ENCODE measurements around the gene TGFB2. TPM values are rescaled to one million over a fixed set of nuclear protein-coding genes. Genes with fewer than 3 reads are reported as not detected.

TGFB2 gene
- polyA plus RNA-seq, 4 donors, result 10.0 to 32.2 (median 18.9) TPM

GRCh38 chr1:218330043-218330623 lies 15.0 kb upstream of the TGFB2 start:
- no peak for DNase-seq (ENCODE audit: low read depth in 4 of 4, low spot score in 3 of 4)

DNA sequence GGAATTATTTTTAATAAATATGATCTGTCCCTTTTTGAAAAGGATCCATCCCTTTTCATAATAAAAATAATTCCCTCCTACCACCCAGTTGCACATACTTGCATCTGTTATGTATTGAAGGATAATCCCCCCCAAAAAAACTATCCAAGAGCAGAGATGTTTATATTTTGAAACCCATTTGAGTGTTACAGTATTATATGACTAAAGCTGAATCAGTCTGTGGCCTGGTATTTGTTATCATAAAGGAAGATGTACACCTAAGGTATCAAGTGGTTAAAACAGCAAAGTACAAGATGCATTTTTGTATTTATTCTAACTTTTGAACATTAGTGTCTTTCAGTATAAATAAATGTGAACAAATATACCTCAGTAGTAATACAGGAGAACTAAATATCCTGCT lies 12.7 kb upstream of the TGFB2 start:
- no peak for DNase-seq (ENCODE audit: low read depth in 4 of 4, low spot score in 3 of 4)

DNA sequence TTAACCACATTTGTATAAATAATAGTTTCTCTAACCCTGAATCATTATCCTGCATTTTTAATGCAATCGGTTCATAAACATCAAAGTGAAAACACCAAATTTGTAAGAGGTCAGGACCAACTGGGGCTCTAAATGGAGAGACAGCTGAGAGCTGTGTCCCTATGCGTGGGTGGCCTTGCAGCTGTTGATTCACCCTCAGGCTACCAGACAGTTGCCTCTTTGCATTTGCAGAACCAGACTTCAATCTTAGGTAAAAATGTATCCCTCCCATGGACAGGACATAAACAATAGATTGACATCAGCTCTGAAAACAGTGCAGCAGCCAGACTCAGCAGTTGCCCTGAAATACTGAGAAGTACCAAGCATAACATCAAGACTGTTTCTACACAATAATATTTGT lies 8.8 kb upstream of the TGFB2 start:
- DNase-seq (ENCODE audit: low read depth in 4 of 4, low spot score in 3 of 4), result no peak

DNA sequence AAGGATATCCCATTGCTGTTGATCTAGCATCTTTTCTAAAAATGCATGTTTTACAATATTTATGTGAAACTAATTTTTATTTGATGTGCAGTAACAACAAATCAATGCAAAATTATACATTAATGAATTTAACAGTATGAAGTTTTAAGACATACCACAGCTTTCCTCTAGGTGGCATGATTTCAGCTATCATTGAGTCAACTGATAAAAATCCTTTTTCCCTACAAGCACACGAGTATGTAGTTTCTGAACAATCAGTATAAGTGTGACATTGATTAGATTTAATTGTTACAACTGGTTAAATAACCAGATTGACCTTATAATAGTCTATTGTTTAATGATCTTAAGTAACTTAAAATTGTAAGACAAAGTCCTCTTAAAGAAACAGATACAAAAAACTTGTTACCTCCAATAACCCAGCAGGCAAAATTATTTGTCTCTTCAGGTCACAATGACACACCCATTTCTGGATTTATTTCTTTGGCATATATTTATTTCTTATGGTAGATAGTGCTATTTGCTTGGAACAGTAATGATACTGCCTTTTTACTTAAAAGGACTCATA lies 5.8 kb upstream of the TGFB2 start:
- no peak for DNase-seq (ENCODE audit: low read depth in 4 of 4, low spot score in 3 of 4)

- no peak for DNase-seq (ENCODE audit: low read depth in 4 of 4, low spot score in 3 of 4)
Observed at GRCh38 chr1:218341325-218341724, 3.8 kb upstream of the TGFB2 start.

GRCh38 chr1:218342091-218342490 lies 3.0 kb upstream of the TGFB2 start:
- no peak for DNase-seq (ENCODE audit: low read depth in 4 of 4, low spot score in 3 of 4)

DNA sequence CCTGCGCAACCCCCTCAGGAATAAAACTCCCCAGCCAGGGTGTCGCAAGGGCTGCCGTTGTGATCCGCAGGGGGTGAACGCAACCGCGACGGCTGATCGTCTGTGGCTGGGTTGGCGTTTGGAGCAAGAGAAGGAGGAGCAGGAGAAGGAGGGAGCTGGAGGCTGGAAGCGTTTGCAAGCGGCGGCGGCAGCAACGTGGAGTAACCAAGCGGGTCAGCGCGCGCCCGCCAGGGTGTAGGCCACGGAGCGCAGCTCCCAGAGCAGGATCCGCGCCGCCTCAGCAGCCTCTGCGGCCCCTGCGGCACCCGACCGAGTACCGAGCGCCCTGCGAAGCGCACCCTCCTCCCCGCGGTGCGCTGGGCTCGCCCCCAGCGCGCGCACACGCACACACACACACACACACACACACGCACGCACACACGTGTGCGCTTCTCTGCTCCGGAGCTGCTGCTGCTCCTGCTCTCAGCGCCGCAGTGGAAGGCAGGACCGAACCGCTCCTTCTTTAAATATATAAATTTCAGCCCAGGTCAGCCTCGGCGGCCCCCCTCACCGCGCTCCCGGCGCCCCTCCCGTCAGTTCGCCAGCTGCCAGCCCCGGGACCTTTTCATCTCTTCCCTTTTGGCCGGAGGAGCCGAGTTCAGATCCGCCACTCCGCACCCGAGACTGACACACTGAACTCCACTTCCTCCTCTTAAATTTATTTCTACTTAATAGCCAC lies 696 bp downstream of the TGFB2 start:
- no peak for DNase-seq (ENCODE audit: low read depth in 4 of 4, low spot score in 3 of 4)

- DNase-seq (ENCODE audit: low read depth in 4 of 4, low spot score in 3 of 4), result no peak
Observed at GRCh38 chr1:218346391-218347204, 1.5 kb downstream of the TGFB2 start.

DNA sequence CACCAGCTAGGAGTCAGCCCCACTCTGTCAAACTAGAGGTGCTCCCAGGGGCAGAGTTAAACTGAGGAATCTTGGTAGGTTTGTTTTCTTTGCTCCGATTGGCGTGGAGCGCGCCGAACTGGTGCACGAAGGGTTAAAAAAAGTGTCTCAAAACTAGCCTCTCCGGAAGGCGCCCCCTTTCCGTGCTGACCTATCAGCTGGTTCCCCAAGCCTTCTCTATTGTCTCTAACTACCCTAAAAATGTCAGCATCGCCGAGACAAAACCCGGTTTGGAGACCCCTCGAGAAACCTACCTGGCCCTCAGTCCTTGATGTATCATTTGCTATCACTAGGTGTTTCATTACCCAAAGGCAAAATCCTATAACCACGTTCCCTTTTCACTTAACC lies 2.2 kb downstream of the TGFB2 start:
- DNase-seq (ENCODE audit: low read depth in 4 of 4, low spot score in 3 of 4), result no peak

GRCh38 chr1:218347723-218348627 lies 2.8 kb downstream of the TGFB2 start:
- no peak for DNase-seq (ENCODE audit: low read depth in 4 of 4, low spot score in 3 of 4)

GRCh38 chr1:218348628-218349071 lies 3.5 kb downstream of the TGFB2 start:
- DNase-seq (ENCODE audit: low read depth in 4 of 4, low spot score in 3 of 4), result no peak

GRCh38 chr1:218349348-218350034 lies 4.4 kb downstream of the TGFB2 start:
- DNase-seq (ENCODE audit: low read depth in 4 of 4, low spot score in 3 of 4), result no peak

- no peak for DNase-seq (ENCODE audit: low read depth in 4 of 4, low spot score in 3 of 4)
Observed at GRCh38 chr1:218350035-218350525, 4.9 kb downstream of the TGFB2 start.

- DNase-seq (ENCODE audit: low read depth in 4 of 4, low spot score in 3 of 4), result no peak
Observed at GRCh38 chr1:218350801-218351266, 5.7 kb downstream of the TGFB2 start.

DNA sequence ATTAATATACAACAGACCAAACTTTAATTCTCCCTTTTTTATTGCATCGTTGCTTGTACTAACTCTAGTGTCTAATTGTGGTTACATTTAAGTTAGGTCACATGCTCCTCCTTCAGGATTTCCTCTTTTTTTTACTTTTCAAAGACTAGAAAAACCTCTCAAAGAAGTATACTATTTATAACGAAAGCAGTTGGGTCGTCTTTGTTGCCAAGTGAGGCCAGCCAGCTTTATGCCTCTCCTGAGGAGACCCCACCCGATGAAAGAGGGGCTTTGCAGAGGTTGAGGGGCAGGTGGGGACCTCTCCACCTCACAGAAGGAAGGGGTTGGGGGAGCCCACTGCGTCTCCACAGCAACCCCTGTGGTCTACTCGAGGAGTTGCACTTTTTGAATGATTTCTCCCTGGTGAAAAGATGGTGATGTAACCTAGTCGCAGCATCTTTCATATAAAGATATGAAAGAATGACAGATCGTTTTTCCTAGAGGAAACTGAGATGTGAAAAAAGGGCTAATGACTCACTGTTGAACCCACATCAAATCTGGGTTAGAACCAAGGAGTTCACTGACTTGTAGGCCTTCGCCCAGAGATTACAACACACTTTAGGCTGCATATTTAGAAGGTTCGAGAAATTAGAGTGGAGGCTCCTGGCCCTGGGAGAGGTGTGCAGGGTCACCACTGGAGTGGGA lies 6.4 kb downstream of the TGFB2 start:
- no peak for DNase-seq (ENCODE audit: low read depth in 4 of 4, low spot score in 3 of 4)

GRCh38 chr1:218352075-218352438 lies 6.9 kb downstream of the TGFB2 start:
- no peak for DNase-seq (ENCODE audit: low read depth in 4 of 4, low spot score in 3 of 4)

- no peak for DNase-seq (ENCODE audit: low read depth in 4 of 4, low spot score in 3 of 4)
Observed at GRCh38 chr1:218353656-218354055, 8.5 kb downstream of the TGFB2 start.

DNA sequence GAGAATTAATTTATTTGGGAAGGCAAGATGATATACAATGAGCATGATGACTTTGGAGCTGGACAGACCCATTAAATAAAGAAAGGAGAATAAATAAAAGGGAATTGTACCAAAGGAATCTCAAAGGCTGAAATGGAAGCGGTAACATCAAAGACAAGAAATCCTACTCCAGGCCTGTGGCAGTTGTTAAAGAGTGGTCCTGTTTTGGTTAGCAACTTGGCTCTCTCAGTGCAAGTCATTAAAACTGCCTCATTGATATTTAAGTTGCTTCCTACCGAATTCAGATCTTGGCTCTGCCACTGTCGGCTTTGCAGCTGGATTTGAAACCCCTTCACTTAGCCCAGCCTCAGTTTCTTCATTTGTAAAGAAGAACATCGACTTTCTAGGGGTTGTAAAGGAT lies 10.1 kb downstream of the TGFB2 start:
- DNase-seq (ENCODE audit: low read depth in 4 of 4, low spot score in 3 of 4), result no peak
